HEK293 (cell line): ENCODE results near the gene TRIM29.
A peak's percentile ranks its signal among the peaks of the same experiment; 100 is the strongest.

Experiments
- CTCF ChIA-PET: fragments of 350-600 bp; formaldehyde crosslinking; extraction: SDS; loops from one replicate; lab custom pipeline; 2021; ENCODE audit warnings: antibody characterized with exemption; lab: Yijun Ruan, JAX
- POLR2A ChIA-PET: fragments of 300-600 bp; formaldehyde crosslinking; extraction: SDS; loops from one replicate; lab custom pipeline; 2020; ENCODE audit warnings: antibody characterized with exemption, inconsistent platforms; lab: Yijun Ruan, JAX
- H3K27ac ChIP-seq: fragments of 200-500 bp; sonication (Bioruptor generic); 2 replicates; pipeline ENCODE4 v1.5.1; 2014; ENCODE audit warnings: low read depth, low read length, control low read depth, inconsistent platforms; ENCODE audit errors: extremely low read depth
- H3K36me3 ChIP-seq, 2 experiments: fragments of 200-500 bp in 1 of 2; sonication (Bioruptor generic) in 1 of 2; 1 replicate in 1 of 2; 2 replicates in 1 of 2; pipeline ENCODE4 v1.5.1; 2014 to 2017; ENCODE audit warnings: inconsistent platforms in 2 of 2, low read length in 2 of 2; ENCODE audit not compliant: control insufficient read depth in 2 of 2, insufficient read depth in 1 of 2
- H3K4me1 ChIP-seq: fragments of 200-500 bp; sonication (Bioruptor generic); 2 replicates; pipeline ENCODE4 v1.5.1; 2014; ENCODE audit warnings: mild to moderate bottlenecking, low read length, inconsistent platforms; ENCODE audit not compliant: control insufficient read depth, insufficient read depth
- H3K4me3 ChIP-seq: 2 replicates; pipeline ENCODE4 v1.5.1; 2011; ENCODE audit warnings: low read depth, mild to moderate bottlenecking, control low read depth, low read length, moderate library complexity
- H3K9me3 ChIP-seq: fragments of 200-500 bp; sonication (Bioruptor generic); 2 replicates; pipeline ENCODE4 v1.5.1; 2014; ENCODE audit warnings: low read depth, low read length, inconsistent platforms; ENCODE audit not compliant: control insufficient read depth, insufficient read depth
- ATF2 ChIP-seq: fragments of 450-650 bp; formaldehyde crosslinking; IDR thresholded peaks from 2 replicates; pipeline ENCODE4 v1.5.1; 2016; ENCODE audit warnings: missing biosample characterization, missing genetic modification characterization, low read depth
- CTCF ChIP-seq: fragments of 450-650 bp; formaldehyde crosslinking; IDR thresholded peaks from 2 replicates; pipeline ENCODE4 v1.5.1; 2016; ENCODE audit warnings: missing biosample characterization, missing genetic modification characterization
- EGR2 ChIP-seq: fragments of 450-650 bp; formaldehyde crosslinking; IDR thresholded peaks from 2 replicates; pipeline ENCODE4 v1.5.1; 2016; ENCODE audit warnings: low read depth, missing biosample characterization, missing genetic modification characterization
- HOXC10 ChIP-seq: sonication (generic); formaldehyde crosslinking; IDR thresholded peaks from 2 replicates; pipeline ENCODE4 v1.8.1; 2023; ENCODE audit warnings: mild to moderate bottlenecking, missing genetic modification reagents
- KLF1 ChIP-seq: fragments of 450-650 bp; formaldehyde crosslinking; IDR thresholded peaks from 2 replicates; pipeline ENCODE4 v1.5.1; 2016; ENCODE audit warnings: missing biosample characterization, missing genetic modification characterization
- OSR2 ChIP-seq: fragments of 450-650 bp; formaldehyde crosslinking; IDR thresholded peaks from 2 replicates; pipeline ENCODE4 v1.5.1; 2016; ENCODE audit warnings: missing biosample characterization, missing genetic modification characterization
- SCRT1 ChIP-seq: fragments of 450-650 bp; formaldehyde crosslinking; IDR thresholded peaks from 2 replicates; pipeline ENCODE4 v1.5.1; 2016; ENCODE audit warnings: missing biosample characterization, missing genetic modification characterization, borderline replicate concordance
- SCRT2 ChIP-seq: fragments of 450-650 bp; formaldehyde crosslinking; IDR thresholded peaks from 2 replicates; pipeline ENCODE4 v1.5.1; 2016; ENCODE audit warnings: missing biosample characterization, missing genetic modification characterization
- SP7 ChIP-seq: fragments of 450-650 bp; formaldehyde crosslinking; IDR thresholded peaks from 2 replicates; pipeline ENCODE4 v1.5.1; 2016; ENCODE audit warnings: missing biosample characterization, missing genetic modification characterization
- ZFHX2 ChIP-seq: fragments of 450-650 bp; formaldehyde crosslinking; conservative IDR thresholded peaks from 2 replicates; pipeline ENCODE4 v1.5.1; 2016; ENCODE audit warnings: missing biosample characterization, missing genetic modification characterization
- ZFP69B ChIP-seq: fragments of 450-650 bp; formaldehyde crosslinking; IDR thresholded peaks from 2 replicates; pipeline ENCODE4 v1.5.1; 2016; ENCODE audit warnings: missing biosample characterization, missing genetic modification characterization
- ZNF174 ChIP-seq: fragments of 450-650 bp; formaldehyde crosslinking; IDR thresholded peaks from 2 replicates; pipeline ENCODE4 v1.5.0; 2017; ENCODE audit warnings: missing biosample characterization, mild to moderate bottlenecking, missing genetic modification characterization
- ZNF555 ChIP-seq: fragments of 450-650 bp; formaldehyde crosslinking; conservative IDR thresholded peaks from 2 replicates; pipeline ENCODE4 v1.5.1; 2017; ENCODE audit warnings: missing biosample characterization, mild to moderate bottlenecking, missing genetic modification characterization, inconsistent platforms
- ZNF596 ChIP-seq: fragments of 450-650 bp; IDR thresholded peaks from 2 replicates; pipeline ENCODE4 v1.5.0; 2018; ENCODE audit warnings: missing biosample characterization, mild to moderate bottlenecking, missing genetic modification characterization, moderate library complexity
- ZNF621 ChIP-seq: fragments of 450-650 bp; formaldehyde crosslinking; IDR thresholded peaks from 2 replicates; pipeline ENCODE4 v1.5.1; 2017; ENCODE audit warnings: missing biosample characterization, missing genetic modification characterization
- ZNF624 ChIP-seq: fragments of 450-650 bp; formaldehyde crosslinking; IDR thresholded peaks from 2 replicates; pipeline ENCODE4 v1.5.1; 2017; ENCODE audit warnings: missing biosample characterization, missing genetic modification characterization
- ZNF654 ChIP-seq: fragments of 450-650 bp; formaldehyde crosslinking; IDR thresholded peaks from 2 replicates; pipeline ENCODE4 v1.5.1; 2016; ENCODE audit warnings: low read depth, missing biosample characterization, missing genetic modification characterization
- ZNF692 ChIP-seq: fragments of 450-650 bp; formaldehyde crosslinking; IDR thresholded peaks from 2 replicates; pipeline ENCODE4 v1.5.1; 2016; ENCODE audit warnings: missing biosample characterization, missing genetic modification characterization
- ZNF707 ChIP-seq: fragments of 450-650 bp; formaldehyde crosslinking; IDR thresholded peaks from 2 replicates; pipeline ENCODE4 v1.5.1; 2016; ENCODE audit warnings: missing biosample characterization, missing genetic modification characterization
- ZNF776 ChIP-seq: fragments of 450-650 bp; formaldehyde crosslinking; IDR thresholded peaks from 2 replicates; pipeline ENCODE4 v1.5.0; 2017; ENCODE audit warnings: missing biosample characterization, missing genetic modification characterization, borderline replicate concordance
- ZNF837 ChIP-seq: fragments of 450-650 bp; formaldehyde crosslinking; IDR thresholded peaks from 2 replicates; pipeline ENCODE4 v1.5.1; 2016; ENCODE audit warnings: missing biosample characterization, missing genetic modification characterization

Gene TRIM29

GRCh38 chr11:120112174-120112796, 25.6 kb downstream of the TRIM29 start:
- no peak overlapping the region for H3K4me3 ChIP-seq
- no peak for TF ChIP-seq ZNF707
- TF ChIP-seq, all 188 proteins: peak for 0
- Histone ChIP-seq H3K4me1 (no peaks in the 10 kb centered on the region), H3K27ac (no peak overlapping the region), H3K9me3 (no peaks in the 10 kb centered on the region), H3K36me3 (no peaks in the 10 kb centered on the region)
- ChIA-PET POLR2A (no interaction called here), CTCF (interaction anchor here (0.7 to 1.3 kb wide), 2 partner anchors 59 to 116 kb away, joined by 3 to 8 read pairs; no protein-coding TSS in a partner anchor)

DNA sequence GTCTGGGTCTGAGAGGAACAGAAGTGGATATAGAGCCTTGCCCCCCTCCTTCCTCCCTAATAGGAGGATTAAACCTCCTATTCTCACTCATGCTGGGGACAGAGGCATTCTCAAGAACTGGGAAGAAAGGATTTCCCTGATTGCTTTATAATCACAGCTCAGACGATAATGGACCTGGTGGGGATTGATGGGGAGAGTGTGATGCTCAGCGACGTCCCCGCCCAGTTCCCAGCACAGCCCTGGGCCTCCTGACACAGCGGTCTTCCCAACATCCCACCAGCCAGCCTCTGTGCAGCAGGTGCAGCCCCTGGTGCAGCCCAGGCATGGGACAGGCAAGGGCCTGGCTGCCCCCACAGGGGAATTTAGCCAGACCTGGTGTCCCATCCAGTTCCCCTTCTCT, 28.4 kb downstream of the TRIM29 start:
- TF ChIP-seq SCRT2 (tag by site-specific recombination) (no peak), ZNF624 (tag by site-specific recombination) (no peak), SCRT1 (tag by site-specific recombination) (no peak), ZNF596 (tag by site-specific recombination) (no peak), HOXC10 (no peak), OSR2 (no peak), ZNF837 (tag by site-specific recombination) (no peak)
- no peaks in the 10 kb centered on the region for H3K9me3 ChIP-seq
- H3K27ac ChIP-seq: no peak overlapping the region
- no peaks in the 10 kb centered on the region for H3K4me1 ChIP-seq
- POLR2A ChIA-PET: no interaction called here
- CTCF ChIA-PET: interaction anchor here (1.1 to 3.6 kb wide), 13 partner anchors 9 to 629 kb away, joined by 3 to 40 read pairs (median 7); partner anchors contain the start of gene NECTIN1
- H3K36me3 ChIP-seq: no peaks in the 10 kb centered on the region
- no peak overlapping the region for H3K4me3 ChIP-seq

DNA sequence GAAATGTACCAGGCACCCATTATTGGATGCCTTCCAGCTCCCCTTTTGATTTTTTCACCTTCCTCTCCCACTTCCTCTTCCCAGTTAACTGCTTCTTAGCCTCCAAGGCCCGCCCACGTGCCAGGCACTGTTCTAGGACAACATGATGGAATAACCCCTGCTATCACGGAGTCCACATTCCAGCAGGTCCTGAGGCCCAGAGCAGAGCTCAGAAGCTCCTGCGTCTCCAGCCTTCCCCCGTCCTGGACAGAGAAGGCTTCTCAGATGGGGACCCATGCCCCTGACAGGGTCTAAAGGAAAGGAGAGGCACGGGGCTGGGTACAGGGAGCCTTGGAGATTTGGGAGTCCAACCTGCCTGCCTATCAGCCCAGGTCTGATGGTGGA, 29.1 kb downstream of the TRIM29 start:
- ChIA-PET CTCF (interaction anchor here (0.6 to 3.6 kb wide), 56 partner anchors 10 to 894 kb away, joined by 3 to 40 read pairs (median 4); partner anchors contain the start of genes NECTIN1 and TRIM29), POLR2A (no interaction called here)
- Histone ChIP-seq H3K36me3 (no peaks in the 10 kb centered on the region), H3K9me3 (no peaks in the 10 kb centered on the region), H3K4me3 (no peak overlapping the region), H3K4me1 (no peaks in the 10 kb centered on the region), H3K27ac (no peak overlapping the region)
- TF ChIP-seq EGR2 (tag by site-specific recombination) (0 out of 2 replicates have a peak, but pooled peaks have one; percentile 16), ZFHX2 (0 out of 2 replicates have a peak, but pooled peaks have one; percentile 19), KLF1 (tag by site-specific recombination) (no peak)

GRCh38 chr11:120108154-120108784, 29.6 kb downstream of the TRIM29 start:
- Histone ChIP-seq H3K36me3 (no peaks in the 10 kb centered on the region), H3K27ac (no peak overlapping the region), H3K4me3 (no peak overlapping the region), H3K4me1 (no peaks in the 10 kb centered on the region), H3K9me3 (no peaks in the 10 kb centered on the region)
- ChIA-PET CTCF (interaction anchor here (0.6 to 3.6 kb wide), 66 partner anchors 10 to 895 kb away, joined by 3 to 40 read pairs (median 4); partner anchors contain the start of genes NECTIN1 and TRIM29), POLR2A (no interaction called here)
- TF ChIP-seq CTCF (tag by site-specific recombination) (peak; percentile 82), ZNF776 (tag by site-specific recombination) (no peak), ZNF621 (tag by site-specific recombination) (no peak), ZNF596 (tag by site-specific recombination) (no peak), ZNF654 (tag by site-specific recombination) (peak; percentile 88), ZNF692 (tag by site-specific recombination) (peak; percentile 67), ZFHX2 (peak; percentile 25; the same call in 1 of the 2 replicates), SP7 (tag by site-specific recombination) (0 out of 2 replicates have a peak, but pooled peaks have one; percentile 27), ZFP69B (0 out of 2 replicates have a peak, but pooled peaks have one; percentile 44), ZNF555 (tag by site-specific recombination) (no peak), ZNF174 (tag by site-specific recombination) (no peak), ATF2 (0 out of 2 replicates have a peak, but pooled peaks have one; percentile 26)
